GM19467 (cell line): ENCODE data around the gene ELAVL4.
"Not testable (repeated sequence)": the region's sequence is repeated elsewhere in the genome, so short reads cannot be mapped to it uniquely, and the experiment has no call there.

ENCODE experiments used
- ATAC-seq: cut with Tn5 transposase; IDR thresholded peaks from one replicate; pipeline ENCODE4 v1.9.1; 2021; ENCODE audit warnings: mild to moderate bottlenecking, moderate library complexity; ENCODE audit not compliant: unreplicated experiment

ELAVL4 gene

DNA sequence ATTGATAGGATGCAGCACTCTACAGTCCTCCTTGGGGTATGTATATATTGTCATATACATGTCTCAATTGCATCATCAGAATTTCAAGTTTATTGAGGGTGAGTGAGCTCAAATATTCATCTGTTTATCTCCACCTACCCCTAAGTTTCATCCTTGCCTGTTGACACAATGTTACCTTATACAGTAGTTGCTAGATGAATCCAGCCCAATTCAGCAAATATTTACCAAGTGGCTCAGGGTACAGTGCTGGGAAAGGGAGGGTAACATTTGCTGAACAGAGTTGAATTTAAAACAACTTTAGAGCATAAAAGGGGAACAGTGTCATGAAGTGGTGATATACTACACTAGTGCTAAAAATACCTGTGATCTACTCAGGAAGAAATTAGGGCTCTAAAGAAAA is 14.4 kb downstream of the ELAVL4 start:
- no peak for ATAC-seq

GRCh38 chr1:50126927-50127715 is 18.4 kb downstream of the ELAVL4 start:
- ATAC-seq = no peak

DNA sequence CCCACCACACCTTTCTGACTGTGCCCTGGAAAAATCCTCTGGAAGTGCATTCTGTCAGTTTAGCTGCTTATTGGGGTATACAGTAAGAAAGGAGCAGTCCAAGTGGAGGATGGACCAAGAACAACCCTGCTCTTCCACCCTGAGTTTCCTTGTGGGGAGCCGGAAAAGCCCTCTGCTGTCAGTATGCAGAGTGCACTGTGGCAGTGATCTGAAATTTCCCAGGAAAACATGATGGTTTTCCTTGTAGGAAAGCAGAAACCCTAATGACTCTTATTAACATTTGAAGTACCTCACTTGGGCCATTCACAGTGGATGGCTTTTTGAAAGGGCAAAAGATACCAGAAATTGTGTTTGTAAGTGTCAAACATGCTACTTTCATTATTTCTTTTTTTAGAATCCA is 20.5 kb downstream of the ELAVL4 start:
- ATAC-seq = no peak

DNA sequence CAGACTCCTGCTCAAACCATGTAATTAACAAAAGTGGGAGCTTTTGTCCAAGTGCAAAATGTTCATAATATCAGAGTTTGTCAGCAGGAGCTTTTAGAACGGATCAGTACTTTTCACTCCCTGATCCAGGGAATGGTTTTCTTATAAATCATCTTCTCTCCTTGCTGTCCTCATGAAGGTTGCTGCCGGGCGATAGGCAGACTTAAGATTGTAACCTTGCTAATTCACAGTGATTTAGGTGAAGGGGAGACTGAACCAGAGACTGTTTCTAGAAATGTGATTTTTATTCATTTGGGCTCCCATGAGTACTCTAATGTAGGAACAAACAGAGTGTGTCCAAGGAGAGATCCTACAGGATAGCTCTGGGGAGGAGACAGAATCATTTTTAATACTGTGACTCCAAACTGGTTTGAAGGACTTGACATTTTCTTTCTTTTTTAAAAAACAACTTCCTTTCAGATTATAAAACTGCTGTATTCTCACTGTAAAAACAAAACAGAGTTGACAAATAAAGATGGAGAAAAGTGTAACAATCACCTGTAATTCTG is 23.7 kb downstream of the ELAVL4 start:
- no peak for ATAC-seq

- ATAC-seq = no peak
These were observed 27.0 kb downstream of the ELAVL4 start for GRCh38 chr1:50135716-50136115.

- ATAC-seq = no peak
These were observed 30.8 kb downstream of the ELAVL4 start for GRCh38 chr1:50139339-50140181.

DNA sequence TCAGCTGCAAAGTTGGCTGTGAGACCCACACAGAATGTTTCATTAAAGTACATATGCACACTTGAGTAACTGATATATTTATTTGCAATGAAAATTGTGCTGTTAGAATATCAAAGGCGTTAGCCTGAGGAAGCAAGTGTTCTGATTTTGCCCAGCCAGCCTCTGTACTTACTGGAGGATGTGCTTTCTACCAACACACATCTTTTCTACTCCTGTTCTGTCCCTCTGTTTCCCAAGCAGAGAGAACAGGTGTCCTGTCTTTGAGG is 31.4 kb downstream of the ELAVL4 start:
- ATAC-seq = no peak

DNA sequence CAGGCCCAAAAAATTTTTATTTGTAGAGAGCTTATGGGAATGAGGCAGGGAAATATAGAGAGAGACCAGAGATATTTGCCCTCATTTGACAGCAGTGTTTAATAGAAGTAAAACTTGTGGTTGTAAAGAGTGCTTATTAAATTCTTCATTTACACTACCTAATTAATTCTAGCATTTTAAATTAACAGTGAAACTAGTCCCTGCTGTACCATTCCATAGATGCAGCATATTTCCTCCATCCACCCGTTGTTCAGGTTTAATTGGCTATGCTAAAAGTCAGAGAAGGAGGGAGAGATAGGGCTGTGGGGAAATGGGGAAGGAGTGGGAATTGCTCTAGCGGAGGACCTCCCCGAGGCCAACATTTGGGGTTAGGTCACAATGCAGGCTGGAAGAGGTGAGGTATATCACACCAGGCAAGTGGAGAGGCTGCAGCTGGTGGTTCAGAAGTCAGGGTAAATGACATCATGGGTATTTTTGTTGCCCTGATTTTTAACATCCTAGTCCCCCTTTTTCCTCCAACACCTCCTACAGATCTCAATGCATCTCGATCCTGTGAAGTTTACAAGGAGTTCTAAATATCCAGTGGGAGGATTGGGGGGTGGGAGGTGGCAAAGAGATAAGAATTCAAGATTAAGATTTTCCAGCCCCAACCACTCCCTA is 38.6 kb downstream of the ELAVL4 start:
- ATAC-seq = no peak

DNA sequence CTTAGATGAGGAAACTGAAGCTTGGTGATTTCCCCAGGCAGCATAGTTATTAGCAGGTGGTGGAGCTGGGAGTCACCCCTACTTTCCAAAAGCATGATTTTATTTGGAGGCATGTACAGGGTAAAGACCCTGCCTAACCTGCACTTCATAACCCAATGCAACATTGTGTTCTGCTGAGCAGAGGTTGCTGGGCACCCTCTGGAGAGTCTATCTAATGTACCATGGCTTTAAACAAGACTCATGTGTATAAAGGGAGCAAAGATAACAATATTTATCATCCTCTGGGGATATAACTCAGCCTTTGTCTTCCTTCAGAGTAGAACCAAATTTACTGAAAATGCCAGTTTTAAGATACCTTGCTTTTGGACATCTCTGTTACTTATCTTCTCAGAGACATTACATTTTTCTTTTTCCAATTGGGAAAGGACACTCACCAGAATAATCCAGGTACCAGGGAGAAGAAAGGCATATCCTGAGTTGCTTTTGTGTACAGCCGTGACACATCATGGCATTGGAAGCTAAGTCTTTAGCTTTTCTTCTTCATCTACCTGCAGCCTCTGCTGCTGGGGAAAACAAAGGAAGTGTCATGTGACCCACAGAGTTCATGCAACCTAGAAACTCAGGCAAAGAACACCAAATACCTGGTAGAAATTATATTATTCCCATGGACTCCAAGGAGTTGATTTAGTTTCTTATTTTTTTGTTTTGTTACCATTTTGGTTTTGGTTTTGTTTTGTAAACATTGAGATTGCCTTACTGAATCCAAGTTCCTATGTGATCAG is 39.6 kb downstream of the ELAVL4 start:
- ATAC-seq = no peak

DNA sequence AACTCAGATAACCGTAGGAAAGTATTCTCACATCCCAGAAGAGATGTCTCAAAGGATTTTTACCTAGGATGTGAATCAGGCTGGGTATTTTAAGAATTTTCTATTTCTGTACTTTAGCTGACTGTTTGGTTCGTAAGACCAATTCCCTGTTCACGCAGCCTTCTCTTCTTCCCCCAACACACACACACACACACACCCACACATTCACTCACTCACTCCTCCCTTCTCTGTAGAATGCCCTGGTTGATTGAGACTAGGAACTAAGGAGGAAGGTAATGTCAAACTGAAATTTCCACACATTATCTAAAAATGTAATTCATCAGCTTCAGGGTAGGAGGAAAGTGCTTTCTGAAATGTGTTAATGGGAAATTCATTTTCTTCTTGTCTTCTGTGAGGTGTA is 43.5 kb downstream of the ELAVL4 start:
- ATAC-seq = no peak

DNA sequence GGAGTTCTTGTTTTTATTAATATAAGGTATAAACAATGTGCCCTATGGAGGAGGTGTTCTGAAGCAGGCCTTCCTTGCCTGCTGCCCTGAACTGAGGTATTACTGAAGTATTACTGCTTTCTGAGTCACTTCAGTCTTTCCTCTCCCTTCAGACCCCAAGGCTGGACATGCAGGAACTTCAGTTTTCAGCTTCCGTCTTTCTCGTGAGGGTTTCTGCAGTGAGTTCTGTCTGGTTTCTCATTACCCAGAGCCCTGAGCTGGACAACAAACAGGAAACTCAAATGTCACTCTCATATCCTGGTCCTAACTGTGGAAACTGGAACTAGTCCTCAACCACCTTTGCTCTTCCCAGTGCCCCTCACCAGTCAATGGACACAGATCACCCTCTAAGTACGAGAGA is 46.8 kb downstream of the ELAVL4 start:
- no peak for ATAC-seq

DNA sequence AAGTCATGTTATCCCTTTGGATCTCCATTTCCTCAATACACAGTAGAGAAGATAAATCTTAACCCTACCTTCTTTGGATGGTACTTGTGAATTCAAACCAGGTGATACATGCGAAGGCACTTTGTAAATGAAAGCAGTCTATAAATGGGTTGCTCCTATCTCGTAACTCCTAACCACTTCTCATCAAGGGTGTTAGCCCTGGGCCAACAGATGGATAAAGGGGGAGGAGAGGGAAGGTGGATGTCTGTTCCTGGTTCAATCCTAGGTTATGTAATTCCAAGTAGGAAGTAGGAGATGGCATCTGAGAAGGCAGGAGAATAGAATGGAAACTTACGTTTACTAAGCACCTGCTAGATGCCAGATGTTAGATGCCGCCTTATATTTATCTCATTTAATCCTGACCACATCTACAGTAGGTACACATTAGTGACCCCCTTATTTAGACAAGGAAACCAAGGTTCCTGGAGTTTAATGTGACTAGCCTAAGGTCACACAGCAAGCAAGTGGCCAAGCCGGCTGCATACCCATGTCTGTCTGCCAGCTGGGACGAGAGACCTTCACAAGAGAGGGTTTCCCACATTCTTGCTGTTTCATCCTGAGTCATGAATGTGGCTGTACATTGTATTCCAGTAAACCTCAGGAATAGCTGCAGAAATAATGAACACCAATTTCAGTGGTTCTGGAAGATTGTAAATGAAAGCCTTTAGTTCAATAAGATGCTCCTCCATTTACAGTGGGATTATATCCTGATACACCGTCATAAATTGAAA is 47.7 kb downstream of the ELAVL4 start:
- no peak for ATAC-seq

GRCh38 chr1:50157306-50157941 is 48.7 kb downstream of the ELAVL4 start:
- no peak for ATAC-seq

GRCh38 chr1:50158421-50158820 is 49.7 kb downstream of the ELAVL4 start:
- ATAC-seq = no peak

- ATAC-seq = no peak
These were observed 55.0 kb downstream of the ELAVL4 start for GRCh38 chr1:50163680-50164079.

- not testable (repeated sequence) for ATAC-seq
These were observed 57.6 kb downstream of the ELAVL4 start for GRCh38 chr1:50166351-50166750.

DNA sequence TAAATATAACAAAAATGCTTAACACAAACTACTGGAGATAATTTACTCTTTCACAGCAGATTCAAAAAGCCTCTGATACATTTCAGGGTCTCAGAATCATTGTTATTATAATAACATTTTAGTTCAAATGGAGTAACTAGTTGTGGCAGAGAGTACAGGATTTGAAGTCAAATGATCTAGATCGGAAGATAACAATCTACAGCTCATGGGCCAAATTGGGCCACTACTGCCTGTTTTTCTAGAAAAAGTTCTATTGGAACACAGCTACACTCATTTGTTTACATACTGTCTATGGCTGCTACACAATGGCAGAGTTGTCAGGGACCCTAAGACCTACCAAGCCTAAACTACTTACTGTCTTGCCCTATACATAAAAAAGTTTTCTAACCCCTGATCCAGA is 63.6 kb downstream of the ELAVL4 start:
- ATAC-seq = no peak

GRCh38 chr1:50174101-50174500 is 65.4 kb downstream of the ELAVL4 start:
- ATAC-seq = no peak

GRCh38 chr1:50175719-50176639 is 67.3 kb downstream of the ELAVL4 start:
- no peak for ATAC-seq
